ENCODE measurements around the gene EEIG1. TPM values are rescaled to one million over a fixed set of nuclear protein-coding genes. Genes with fewer than 3 reads are reported as not detected.

The EEIG1 gene
- polyA plus RNA-seq, 1 donor, result 34.2 TPM

DNA sequence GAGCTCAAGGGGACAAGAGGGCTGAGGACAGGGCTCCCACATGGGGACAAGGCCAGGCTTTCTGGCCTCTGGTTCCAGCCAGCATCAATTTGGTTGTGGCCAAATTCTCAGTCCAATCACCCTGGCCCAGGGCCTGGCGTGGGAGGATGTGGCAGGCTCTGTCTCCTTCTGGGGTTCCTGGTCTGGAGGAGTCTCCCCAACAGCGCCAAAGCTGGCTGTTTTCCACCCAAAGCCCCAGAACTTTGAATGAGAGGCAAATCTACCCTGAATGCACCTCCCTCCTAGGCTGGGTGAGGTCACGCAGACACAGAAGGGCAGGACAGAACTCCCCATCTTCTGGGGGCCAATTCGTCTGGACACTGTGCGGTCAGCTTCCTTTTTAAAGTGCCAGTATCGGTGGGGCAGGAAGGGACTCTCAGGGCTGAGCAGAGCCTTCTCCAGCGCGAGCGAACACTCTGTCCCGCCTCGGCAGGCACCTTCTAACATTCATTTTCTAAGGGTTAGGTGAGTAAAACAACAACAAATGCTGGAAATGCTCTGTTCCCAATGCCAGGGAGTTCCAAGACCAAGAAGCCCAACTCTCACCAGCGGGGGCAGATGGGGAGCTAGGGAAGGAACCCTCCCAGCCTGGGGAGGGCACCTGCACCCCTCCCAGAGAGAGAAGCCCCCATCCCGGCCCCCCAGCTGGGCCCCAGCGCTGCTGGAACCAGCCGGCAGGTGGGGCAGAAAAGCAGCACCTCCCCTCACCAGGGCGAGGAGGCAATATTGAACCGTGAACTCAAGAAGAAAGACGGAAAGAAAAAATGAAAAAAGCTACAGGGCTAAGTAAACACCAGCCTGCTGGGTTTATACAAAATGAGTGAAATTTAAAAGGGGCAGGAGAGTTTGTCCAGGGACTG is 39.5 kb downstream of the EEIG1 start:
- DNase-seq, result no peak

DNA sequence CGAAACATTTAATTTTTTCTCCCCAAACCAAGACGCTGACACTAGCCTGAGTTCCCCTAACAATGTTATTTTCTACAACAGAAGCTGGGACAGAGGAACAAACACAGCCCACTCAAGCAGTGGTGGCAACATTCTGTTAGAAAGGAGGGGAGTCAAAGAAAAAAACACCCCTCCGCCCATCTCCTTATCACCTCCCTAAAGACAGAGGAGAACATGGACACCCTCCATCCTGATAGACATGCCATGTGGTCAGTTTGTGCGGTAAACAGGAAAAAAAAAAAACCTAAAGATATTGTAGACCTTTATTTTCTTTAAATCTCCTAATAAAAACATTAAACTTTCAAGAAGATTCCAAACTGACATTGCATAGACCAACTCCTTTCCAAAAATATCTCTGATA is 40.2 kb downstream of the EEIG1 start:
- no peak for DNase-seq

DNA sequence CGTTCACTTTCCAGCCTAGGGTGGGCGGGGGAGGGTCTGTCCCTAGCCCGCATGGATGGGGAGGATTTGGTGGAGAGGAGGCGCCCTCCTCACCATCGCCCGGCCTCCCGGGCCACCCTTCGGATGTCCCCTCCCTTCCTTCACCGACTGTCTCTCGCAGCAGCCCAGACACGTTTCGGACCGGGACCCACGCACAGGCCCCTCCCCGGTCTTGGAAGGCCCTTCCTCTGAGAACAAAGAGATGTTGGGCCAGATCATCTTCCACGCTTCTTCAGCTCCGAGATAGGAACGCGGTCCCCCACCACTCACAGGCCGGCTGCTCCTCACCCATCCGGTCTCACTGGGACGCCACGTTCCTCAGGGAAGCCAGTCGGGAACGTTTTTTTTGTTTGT is 42.5 kb downstream of the EEIG1 start:
- DNase-seq, result no peak

DNA sequence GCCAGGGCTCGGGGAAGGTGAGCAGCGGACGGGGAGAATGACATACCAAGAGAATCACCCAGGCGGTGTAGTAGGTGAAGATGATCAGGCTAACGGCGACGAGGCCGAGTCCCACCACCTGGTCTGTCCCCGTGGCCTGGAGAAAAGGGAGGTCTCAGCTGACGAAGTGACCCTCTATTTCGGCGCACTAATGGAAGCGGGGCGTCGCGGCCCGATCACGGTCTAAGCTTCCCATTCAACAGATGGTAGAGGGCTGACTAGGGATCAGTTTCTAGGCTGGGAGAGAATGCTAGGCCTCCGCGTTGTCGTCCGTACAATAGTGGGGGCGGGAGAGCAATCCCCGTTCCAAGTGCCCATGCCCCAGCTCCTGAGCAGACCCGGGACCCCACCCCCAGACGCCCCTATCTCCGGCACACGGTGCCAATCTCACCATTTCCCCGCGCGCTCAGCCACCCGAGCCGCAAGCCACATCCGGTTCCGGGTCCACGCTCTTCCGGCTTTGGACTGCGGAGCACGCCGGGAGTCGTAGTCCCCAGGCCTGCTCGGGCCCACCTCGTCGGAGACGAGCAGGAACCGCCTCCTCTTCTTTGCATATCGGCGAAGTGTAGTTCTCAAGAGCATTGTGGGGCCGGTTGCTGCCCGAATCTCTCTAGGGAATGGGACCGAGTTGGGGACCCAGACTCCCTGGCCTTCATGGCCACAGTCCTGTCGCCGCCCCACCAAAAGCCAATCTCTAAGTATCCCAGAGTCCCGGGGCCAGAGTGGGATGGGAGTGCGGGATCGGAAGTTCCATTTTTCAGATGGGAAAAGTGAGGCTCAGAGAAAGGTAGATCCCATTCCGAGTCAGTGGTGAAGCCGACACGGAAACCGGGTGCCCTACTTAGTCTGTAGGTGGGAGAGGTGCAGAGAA is 43.1 kb downstream of the EEIG1 start, which contains the start of gene DPM2:
Gene DPM2, minus strand, starts transcription at position 467 of the 910 bp plus-strand sequence. Its CDS starts 34 bp downstream, at position 433.
- peak; percentile 81 for DNase-seq

DNA sequence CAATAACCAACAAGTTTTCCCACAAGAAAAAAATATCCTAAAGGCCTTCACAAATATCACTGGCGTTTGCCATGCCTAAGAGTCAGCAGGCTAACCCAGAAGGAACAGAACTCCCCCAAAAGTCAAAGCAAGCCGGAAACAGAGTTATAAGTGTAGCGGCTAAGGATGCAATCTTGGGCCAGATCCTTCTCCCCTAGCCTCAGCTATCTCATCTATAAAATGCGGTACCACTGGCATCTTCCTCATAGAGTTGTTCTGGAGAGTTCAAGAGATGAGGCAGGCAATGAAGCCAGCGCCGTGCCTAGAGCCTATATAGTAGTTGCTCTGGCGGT is 43.8 kb downstream of the EEIG1 start:
- no peak for DNase-seq

DNA sequence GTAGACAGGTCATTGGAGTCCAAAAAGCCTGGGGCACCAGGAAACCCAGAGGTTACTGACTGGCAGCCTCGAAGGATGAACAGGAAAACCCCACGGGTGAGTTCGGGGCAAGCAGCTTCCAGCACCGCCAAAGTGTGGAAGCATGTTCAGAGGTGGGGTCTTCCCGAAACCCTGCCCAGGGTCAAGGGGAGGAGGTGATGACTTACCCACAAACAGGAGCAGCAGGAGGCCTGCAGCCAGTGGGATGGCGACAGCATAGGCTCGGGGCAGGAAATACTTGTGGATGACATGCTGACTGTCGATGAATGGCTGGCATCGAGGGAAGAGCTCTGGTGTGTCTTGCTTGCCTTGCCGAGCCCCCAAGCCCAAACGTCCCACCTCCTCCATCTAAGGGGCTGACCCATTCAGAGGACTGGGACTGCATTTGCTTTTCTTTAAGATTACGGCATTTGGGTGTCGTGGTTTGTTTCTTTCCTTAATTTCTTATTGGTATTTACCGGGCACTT is 44.4 kb downstream of the EEIG1 start:
- DNase-seq, result no peak

DNA sequence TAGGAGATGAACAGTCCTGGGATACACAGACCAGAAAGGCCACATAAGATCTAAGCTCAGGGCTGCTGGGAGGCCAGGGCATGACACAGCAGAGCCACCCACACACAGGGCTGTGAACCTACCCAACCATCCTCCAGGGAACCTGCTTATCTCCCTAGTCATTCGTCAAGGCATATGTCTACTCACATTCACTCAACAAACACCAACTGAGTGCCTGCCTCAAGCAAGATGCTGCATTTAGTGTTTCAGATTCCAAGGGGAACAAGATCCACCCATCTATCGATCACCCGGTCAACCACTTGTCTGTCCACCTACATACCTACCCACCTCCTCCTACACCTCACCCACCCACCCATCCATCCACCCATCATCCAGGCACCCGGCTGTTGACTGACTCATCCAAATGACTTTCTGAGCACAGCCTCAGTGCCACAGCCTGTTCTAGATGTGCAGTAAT is 45.0 kb downstream of the EEIG1 start:
- no peak for DNase-seq

DNA sequence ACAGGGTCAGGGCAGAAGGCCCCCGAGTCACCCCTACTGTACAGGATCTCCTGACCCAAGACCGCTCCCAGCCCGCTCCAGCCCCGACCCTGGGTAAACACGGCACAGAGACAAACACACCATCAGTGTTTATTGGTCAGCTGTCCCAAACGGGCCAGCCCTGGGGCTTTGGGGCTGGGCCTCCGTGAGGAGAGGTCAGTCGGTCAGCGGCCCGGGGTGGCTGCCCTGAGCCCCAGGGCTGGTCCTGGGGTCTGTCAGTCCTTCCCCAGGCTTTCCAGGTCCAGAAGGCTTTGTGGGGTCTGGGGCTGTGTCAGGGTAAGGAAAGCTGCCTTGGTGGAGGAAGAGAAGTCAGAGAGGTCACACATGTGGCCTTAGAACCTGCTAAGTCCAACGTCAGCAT is 45.8 kb downstream of the EEIG1 start:
- DNase-seq, result no peak

DNA sequence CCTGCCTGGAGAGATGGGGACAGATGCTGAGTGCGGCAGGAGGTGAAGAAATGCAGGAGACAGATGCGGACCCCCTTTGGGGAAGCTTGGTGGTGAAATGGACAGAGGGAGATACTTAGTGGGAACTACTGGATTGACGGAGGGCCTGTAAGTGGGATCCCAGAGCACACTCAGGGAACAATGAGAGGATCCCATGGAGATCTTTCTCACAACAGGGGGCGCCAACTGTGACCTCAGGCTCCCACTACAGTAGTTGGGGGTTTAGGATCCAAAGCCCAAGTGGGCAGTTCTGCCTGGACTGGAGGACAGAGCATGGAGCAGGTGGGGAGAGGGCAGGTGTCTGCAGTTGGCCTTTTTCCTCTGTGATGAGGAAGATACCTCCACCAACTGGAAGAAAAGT is 46.5 kb downstream of the EEIG1 start:
- DNase-seq, result no peak

DNA sequence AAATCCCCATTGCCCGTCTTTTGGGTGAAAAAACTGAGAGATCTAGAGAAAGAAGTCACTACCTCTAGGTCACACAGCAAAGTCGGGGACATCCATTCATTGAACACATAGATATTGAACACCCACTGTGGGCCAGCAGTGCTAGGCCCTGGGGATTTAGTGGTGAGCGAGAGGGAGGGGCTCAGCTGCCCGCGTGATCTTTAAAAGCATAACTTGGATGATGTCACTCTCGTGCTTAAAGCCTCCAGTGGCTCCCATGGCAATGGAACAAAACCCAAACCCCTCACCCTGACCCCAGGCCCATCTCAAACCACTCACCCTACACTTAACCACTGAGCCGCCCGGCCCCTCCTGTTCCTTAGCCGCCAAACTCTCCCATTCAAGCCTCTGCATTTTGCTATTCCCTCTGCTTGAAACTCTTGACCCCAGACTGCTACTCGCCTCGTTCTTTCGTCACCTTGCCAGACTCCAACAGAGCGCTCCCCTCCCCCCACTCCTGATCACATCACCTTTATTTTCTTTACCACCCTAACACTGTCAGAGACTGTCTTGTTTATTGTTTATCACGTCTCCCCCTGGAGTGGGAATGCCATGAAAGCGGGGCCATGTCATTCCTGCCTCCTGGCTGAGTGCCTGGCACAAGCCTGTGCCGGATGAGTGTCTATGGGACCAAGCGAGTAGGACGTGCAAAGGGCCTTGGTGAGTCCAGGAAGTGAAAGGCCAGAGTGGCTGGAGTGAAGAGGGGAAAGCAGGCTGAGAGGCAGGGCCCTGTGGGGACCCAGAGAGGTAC is 49.5 kb downstream of the EEIG1 start:
- DNase-seq, result no peak

Other genes with a start within 250 kb of the EEIG1 start
- 11.9 TPM for gene TOR2A, start 245.7 kb downstream of the EEIG1 start, polyA plus RNA-seq (ENCODE audit: insufficient read length)
- 11.2 TPM for gene SH2D3C, start 202.3 kb downstream of the EEIG1 start, polyA plus RNA-seq (ENCODE audit: insufficient read length)
- 72.9 TPM for gene CDK9, start 195.0 kb downstream of the EEIG1 start, polyA plus RNA-seq (ENCODE audit: insufficient read length)
- gene FPGS, start 178.1 kb downstream of the EEIG1 start, polyA plus RNA-seq (ENCODE audit: insufficient read length), result 44.1 TPM
- 53.5 TPM for gene ENG, start 126.3 kb downstream of the EEIG1 start, polyA plus RNA-seq (ENCODE audit: insufficient read length)
- 32.8 TPM for gene AK1, start 103.3 kb downstream of the EEIG1 start, polyA plus RNA-seq (ENCODE audit: insufficient read length)
- 38.4 TPM for gene ST6GALNAC6, start 81.4 kb downstream of the EEIG1 start, polyA plus RNA-seq (ENCODE audit: insufficient read length)
- gene ST6GALNAC4, start 63.9 kb downstream of the EEIG1 start, polyA plus RNA-seq (ENCODE audit: insufficient read length), result 9.8 TPM
- gene PIP5KL1, start 50.2 kb downstream of the EEIG1 start, polyA plus RNA-seq (ENCODE audit: insufficient read length), result 1.4 TPM
- gene DPM2, start 43.1 kb downstream of the EEIG1 start, polyA plus RNA-seq (ENCODE audit: insufficient read length), result 35.6 TPM
- gene NAIF1, start 86.3 kb upstream of the EEIG1 start, polyA plus RNA-seq (ENCODE audit: insufficient read length), result 10.8 TPM
- 12.9 TPM for gene SLC25A25, start 87.2 kb upstream of the EEIG1 start, polyA plus RNA-seq (ENCODE audit: insufficient read length)
- gene PTGES2, start 146.7 kb upstream of the EEIG1 start, polyA plus RNA-seq (ENCODE audit: insufficient read length), result 37.9 TPM
- 0.75 TPM for gene LCN2, start 168.5 kb upstream of the EEIG1 start, polyA plus RNA-seq (ENCODE audit: insufficient read length)
- gene BBLN, start 179.3 kb upstream of the EEIG1 start, polyA plus RNA-seq (ENCODE audit: insufficient read length), result 31.8 TPM
- gene CIZ1, start 210.6 kb upstream of the EEIG1 start, polyA plus RNA-seq (ENCODE audit: insufficient read length), result 139 TPM
- 231 TPM for gene DNM1, start 222.4 kb upstream of the EEIG1 start, polyA plus RNA-seq (ENCODE audit: insufficient read length)